Keratinocyte (primary cell): ENCODE results near the gene SPDL1.

Experiments used
- EZH2 ChIP-seq: IDR thresholded peaks from one replicate; pipeline ENCODE4 v1.6.1; 2012; ENCODE audit warnings: inconsistent platforms, mild to moderate bottlenecking, low read length, moderate library complexity
- TF ChIP-seq, protein P1 (sequence below), 3 experiments: IDR thresholded peaks in 1 of 3; conservative IDR thresholded peaks in 1 of 3; optimal IDR thresholded peaks in 1 of 3; 2 replicates in 2 of 3; 3 replicates in 1 of 3; pipeline versions ENCODE3 to v1.5.1; 2011; ENCODE audit warnings: low read length in 3 of 3, mild to moderate bottlenecking in 3 of 3, moderate library complexity in 2 of 3, control low read depth in 1 of 3, inconsistent platforms in 1 of 3; ENCODE audit not compliant: insufficient read depth in 2 of 3; ENCODE audit errors: extremely low read depth in 1 of 3

DNA sequence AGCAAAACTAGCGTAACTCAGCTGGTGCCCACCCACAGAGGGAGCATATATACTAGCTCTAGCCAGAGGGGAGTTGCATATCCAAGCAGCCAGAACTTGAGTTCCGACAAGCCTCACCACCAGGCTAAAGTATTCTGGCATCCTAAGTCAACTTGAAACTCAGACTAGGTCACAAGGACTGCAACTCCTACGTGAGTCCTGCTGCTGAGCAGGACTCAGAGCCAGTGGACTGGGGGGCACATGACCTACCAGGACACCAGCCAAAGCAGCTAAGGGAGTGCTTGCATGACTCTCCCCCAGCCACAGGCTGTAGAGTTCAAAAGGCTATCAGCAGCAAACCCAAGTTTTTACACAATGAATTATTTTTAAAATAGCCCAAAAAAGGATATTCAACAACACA is 26.1 kb downstream of the SPDL1 start:
- TF ChIP-seq, protein P1, sequence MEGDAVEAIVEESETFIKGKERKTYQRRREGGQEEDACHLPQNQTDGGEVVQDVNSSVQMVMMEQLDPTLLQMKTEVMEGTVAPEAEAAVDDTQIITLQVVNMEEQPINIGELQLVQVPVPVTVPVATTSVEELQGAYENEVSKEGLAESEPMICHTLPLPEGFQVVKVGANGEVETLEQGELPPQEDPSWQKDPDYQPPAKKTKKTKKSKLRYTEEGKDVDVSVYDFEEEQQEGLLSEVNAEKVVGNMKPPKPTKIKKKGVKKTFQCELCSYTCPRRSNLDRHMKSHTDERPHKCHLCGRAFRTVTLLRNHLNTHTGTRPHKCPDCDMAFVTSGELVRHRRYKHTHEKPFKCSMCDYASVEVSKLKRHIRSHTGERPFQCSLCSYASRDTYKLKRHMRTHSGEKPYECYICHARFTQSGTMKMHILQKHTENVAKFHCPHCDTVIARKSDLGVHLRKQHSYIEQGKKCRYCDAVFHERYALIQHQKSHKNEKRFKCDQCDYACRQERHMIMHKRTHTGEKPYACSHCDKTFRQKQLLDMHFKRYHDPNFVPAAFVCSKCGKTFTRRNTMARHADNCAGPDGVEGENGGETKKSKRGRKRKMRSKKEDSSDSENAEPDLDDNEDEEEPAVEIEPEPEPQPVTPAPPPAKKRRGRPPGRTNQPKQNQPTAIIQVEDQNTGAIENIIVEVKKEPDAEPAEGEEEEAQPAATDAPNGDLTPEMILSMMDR (optimal IDR thresholded peaks at IDR 0.05 in 1 of 3, IDR thresholded peaks at IDR 0.05 in 1 of 3, conservative IDR thresholded peaks at IDR 0.05 in 1 of 3; ENCODE audit: extremely low read depth in 1 of 3, insufficient read depth in 2 of 3, low read length in 3 of 3) = no peak
- no peak for TF ChIP-seq EZH2
